ENCODE data around the gene CYP46A1. TPM values are rescaled to one million over a fixed set of nuclear protein-coding genes. Genes with fewer than 3 reads are reported as not detected.

CYP46A1 gene
- total RNA-seq, 1 experiment from 2014 or later, result 0.30 TPM

GRCh38 chr14:99763527-99764221, 79.6 kb downstream of the CYP46A1 start:
- DNase-seq (ENCODE audit: unreplicated experiment), result no peak
- Mint-ChIP-seq H3K27ac (ENCODE audit: low read depth, unreplicated experiment) (no peak overlapping the region), H3K9me3 (ENCODE audit: unreplicated experiment) (no peaks in the 10 kb centered on the region), H3K4me3 (ENCODE audit: unreplicated experiment) (no peak overlapping the region), H3K4me1 (ENCODE audit: insufficient read depth, unreplicated experiment) (no peaks in the 10 kb centered on the region), H3K27me3 (ENCODE audit: insufficient read depth, unreplicated experiment) (no peaks in the 10 kb centered on the region), H3K36me3 (ENCODE audit: insufficient read depth, unreplicated experiment) (no peaks in the 10 kb centered on the region)
- intact Hi-C loops (cut with micrococcal nuclease), result no loop called here
- CTCF ChIA-PET, result interaction anchor here (0.6 to 0.7 kb wide), 2 partner anchors 8 to 10 kb away, joined by 3 to 4 read pairs; no protein-coding TSS in a partner anchor
- no TSS peak for BruUV-seq (replicated peaks)
- TF ChIP-seq CTCF (IDR thresholded peaks at IDR 0.05; ENCODE audit: unreplicated experiment), result no peak
- POLR2A ChIA-PET, result interaction anchor here (0.7 kb wide), 1 partner anchor 9 kb away, joined by 3 read pairs; no protein-coding TSS in a partner anchor

- H3K27ac Mint-ChIP-seq (ENCODE audit: low read depth, unreplicated experiment), result no peak overlapping the region
- H3K4me1 Mint-ChIP-seq (ENCODE audit: insufficient read depth, unreplicated experiment), result no peaks in the 10 kb centered on the region
- BruUV-seq (replicated peaks), result no TSS peak
- POLR2A ChIA-PET, result interaction anchor here (0.7 kb wide), 1 partner anchor 10 kb away, joined by 3 read pairs; no protein-coding TSS in a partner anchor
- no peaks in the 10 kb centered on the region for H3K9me3 Mint-ChIP-seq (ENCODE audit: unreplicated experiment)
- H3K36me3 Mint-ChIP-seq (ENCODE audit: insufficient read depth, unreplicated experiment), result no peaks in the 10 kb centered on the region
- no peak for TF ChIP-seq CTCF (IDR thresholded peaks at IDR 0.05; ENCODE audit: unreplicated experiment)
- H3K27me3 Mint-ChIP-seq (ENCODE audit: insufficient read depth, unreplicated experiment), result no peaks in the 10 kb centered on the region
- intact Hi-C loops (cut with micrococcal nuclease), result no loop called here
- no peak for DNase-seq (ENCODE audit: unreplicated experiment)
- H3K4me3 Mint-ChIP-seq (ENCODE audit: unreplicated experiment), result no peak overlapping the region
- CTCF ChIA-PET, result interaction anchor here (0.6 to 0.7 kb wide), 2 partner anchors 8 to 10 kb away, joined by 3 to 4 read pairs; no protein-coding TSS in a partner anchor
These were observed 80.2 kb downstream of the CYP46A1 start for GRCh38 chr14:99764222-99764706.

- H3K36me3 Mint-ChIP-seq (ENCODE audit: insufficient read depth, unreplicated experiment), result no peaks in the 10 kb centered on the region
- no TSS peak for BruUV-seq (replicated peaks)
- TF ChIP-seq CTCF (IDR thresholded peaks at IDR 0.05; ENCODE audit: unreplicated experiment), result no peak
- no peak for DNase-seq (ENCODE audit: unreplicated experiment)
- ChIA-PET POLR2A (no interaction called here), CTCF (no interaction called here)
- no peaks in the 10 kb centered on the region for H3K9me3 Mint-ChIP-seq (ENCODE audit: unreplicated experiment)
- H3K27me3 Mint-ChIP-seq (ENCODE audit: insufficient read depth, unreplicated experiment), result no peaks in the 10 kb centered on the region
- H3K4me1 Mint-ChIP-seq (ENCODE audit: insufficient read depth, unreplicated experiment), result peaks cover 17% of the 10 kb centered on the region
- H3K27ac Mint-ChIP-seq (ENCODE audit: low read depth, unreplicated experiment), result no peak overlapping the region
- intact Hi-C loops (cut with micrococcal nuclease), result no loop called here
- no peak overlapping the region for H3K4me3 Mint-ChIP-seq (ENCODE audit: unreplicated experiment)
These were observed 84.3 kb downstream of the CYP46A1 start for GRCh38 chr14:99768381-99768780.

- H3K9me3 Mint-ChIP-seq (ENCODE audit: unreplicated experiment), result no peaks in the 10 kb centered on the region
- no TSS peak for BruUV-seq (replicated peaks)
- ChIA-PET CTCF (no interaction called here), POLR2A (interaction anchor here (1.1 kb wide), 1 partner anchor 12 kb away, joined by 3 read pairs; no protein-coding TSS in a partner anchor)
- H3K27me3 Mint-ChIP-seq (ENCODE audit: insufficient read depth, unreplicated experiment), result no peaks in the 10 kb centered on the region
- H3K4me3 Mint-ChIP-seq (ENCODE audit: unreplicated experiment), result no peak overlapping the region
- DNase-seq (ENCODE audit: unreplicated experiment), result no peak
- intact Hi-C loops (cut with micrococcal nuclease), result no loop called here
- peaks cover 17% of the 10 kb centered on the region for H3K4me1 Mint-ChIP-seq (ENCODE audit: insufficient read depth, unreplicated experiment)
- H3K27ac Mint-ChIP-seq (ENCODE audit: low read depth, unreplicated experiment), result no peak overlapping the region
- no peaks in the 10 kb centered on the region for H3K36me3 Mint-ChIP-seq (ENCODE audit: insufficient read depth, unreplicated experiment)
- TF ChIP-seq CTCF (IDR thresholded peaks at IDR 0.05; ENCODE audit: unreplicated experiment), result no peak
These were observed 85.0 kb downstream of the CYP46A1 start for GRCh38 chr14:99769123-99769522.

Data from MCF 10A (cell line).